Testis (tissue), 2 donors: Measurements from ENCODE around the gene ZNF429.

Experiments used
- CTCF ChIP-seq, 3 experiments: fragments of 450-650 bp in 2 of 3; fragments of 200-600 bp in 1 of 3; sonication (generic) in 1 of 3; IDR thresholded peaks; one replicate each; pipeline ENCODE4 v1.5.1; 2016 to 2019; ENCODE audit warnings: antibody characterized with exemption in 3 of 3, mild to moderate bottlenecking in 2 of 3, moderate library complexity in 1 of 3
- POLR2A ChIP-seq: fragments of 450-650 bp; IDR thresholded peaks from one replicate; pipeline ENCODE4 v1.6.1; 2017; ENCODE audit warnings: antibody characterized with exemption, mild to moderate bottlenecking, moderate library complexity

DNA sequence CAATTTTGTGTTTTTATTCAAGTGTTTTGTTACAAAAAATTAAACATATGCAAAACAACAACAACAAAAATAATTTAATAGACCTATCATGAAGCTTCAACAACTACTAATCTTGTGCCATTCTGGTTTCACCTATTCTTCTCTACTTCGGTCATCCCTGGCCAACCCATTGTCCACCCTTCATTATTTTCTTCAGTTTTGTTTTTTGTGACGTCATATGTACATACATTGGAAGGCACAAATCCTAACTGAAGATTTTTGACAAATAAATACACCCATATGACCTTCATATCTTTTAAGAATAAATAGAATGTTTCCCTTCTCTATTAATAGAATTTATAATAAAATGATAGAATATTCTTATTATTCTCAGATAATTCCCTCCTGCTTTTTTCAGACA is 69.2 kb downstream of the ZNF429 start:
- TF ChIP-seq CTCF (IDR thresholded peaks at IDR 0.05) (no peak), POLR2A (no peak)
